GM19043 (cell line): ENCODE measurements around the gene CDHR2.
A peak's percentile ranks its signal among the peaks of the same experiment; 100 is the strongest.
"Not testable (repeated sequence)": the region's sequence is repeated elsewhere in the genome, so short reads cannot be mapped to it uniquely, and the experiment has no call there.

Source experiments
- ATAC-seq: cut with Tn5 transposase; IDR thresholded peaks from one replicate; pipeline ENCODE4 v1.9.1; 2021; ENCODE audit warnings: low read depth; ENCODE audit not compliant: unreplicated experiment

The CDHR2 gene

GRCh38 chr5:176541338-176542134 is 7.6 kb upstream of the CDHR2 start:
- ATAC-seq = peak; percentile 18

GRCh38 chr5:176542135-176542595 is 7.0 kb upstream of the CDHR2 start:
- ATAC-seq = no peak

GRCh38 chr5:176542596-176543427 is 6.3 kb upstream of the CDHR2 start:
- peak; percentile 27 for ATAC-seq

- peak; percentile 61 for ATAC-seq
Observed at GRCh38 chr5:176543428-176544182, 5.5 kb upstream of the CDHR2 start.

- no peak for ATAC-seq
Observed at GRCh38 chr5:176545388-176545736, 3.8 kb upstream of the CDHR2 start.

DNA sequence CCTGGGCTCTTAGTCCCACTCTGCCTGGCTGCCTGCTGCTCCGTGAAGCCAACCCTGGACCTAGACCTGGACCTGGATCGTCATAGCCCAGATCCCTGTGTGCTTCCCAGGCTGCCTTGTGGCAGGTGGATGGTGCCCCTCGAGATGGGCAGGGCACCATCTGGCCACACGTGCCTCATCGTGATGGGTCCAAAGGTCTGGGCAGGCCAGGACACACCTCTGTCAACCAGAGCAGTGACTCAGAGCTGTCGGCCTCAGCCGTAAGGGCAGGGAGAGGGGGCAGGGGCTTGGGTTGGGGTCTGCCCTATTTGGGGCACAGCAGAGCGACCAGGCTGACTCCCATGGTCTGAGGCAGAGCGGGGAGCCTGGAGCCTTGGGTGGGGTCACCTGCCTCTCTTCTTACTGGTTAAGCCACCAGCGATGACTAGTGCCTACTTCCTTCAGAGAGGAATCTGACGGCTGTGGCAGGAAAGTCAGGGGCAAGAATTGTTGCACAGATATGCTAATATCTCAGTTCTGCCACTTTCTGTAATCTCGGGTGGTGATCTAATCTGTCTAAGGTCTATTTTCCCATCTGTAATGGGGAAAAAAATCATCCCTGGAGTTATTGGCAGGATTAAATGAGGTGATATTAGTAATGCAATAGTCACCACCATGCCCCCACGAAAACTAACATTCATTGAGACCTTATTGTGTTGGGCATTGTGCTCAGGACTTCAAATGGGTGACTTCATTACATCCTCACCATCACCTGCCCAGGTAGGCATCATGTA is 3.2 kb upstream of the CDHR2 start:
- ATAC-seq = no peak

GRCh38 chr5:176547802-176548201 is 1.3 kb upstream of the CDHR2 start:
- ATAC-seq = no peak

DNA sequence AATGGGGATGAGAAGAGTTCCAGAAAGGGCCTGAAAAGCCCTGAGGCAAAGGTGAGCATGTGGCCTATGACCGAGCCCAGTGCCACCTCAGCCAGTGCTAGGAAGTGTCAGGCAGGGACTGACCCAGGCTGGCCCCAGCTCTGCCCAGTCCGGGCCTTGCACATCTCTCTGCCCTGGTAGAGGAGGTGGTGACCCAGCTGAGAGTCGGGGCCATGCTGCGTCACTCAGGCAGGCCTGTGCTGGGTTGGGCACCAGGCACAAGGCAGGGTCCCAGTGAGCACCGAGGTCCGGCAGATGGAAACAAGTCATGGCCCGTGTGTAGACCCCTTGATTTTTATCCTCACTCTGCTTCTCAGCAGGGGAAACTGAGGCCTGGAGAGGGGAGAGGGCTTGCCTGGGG is 729 bp downstream of the CDHR2 start:
- ATAC-seq = no peak

DNA sequence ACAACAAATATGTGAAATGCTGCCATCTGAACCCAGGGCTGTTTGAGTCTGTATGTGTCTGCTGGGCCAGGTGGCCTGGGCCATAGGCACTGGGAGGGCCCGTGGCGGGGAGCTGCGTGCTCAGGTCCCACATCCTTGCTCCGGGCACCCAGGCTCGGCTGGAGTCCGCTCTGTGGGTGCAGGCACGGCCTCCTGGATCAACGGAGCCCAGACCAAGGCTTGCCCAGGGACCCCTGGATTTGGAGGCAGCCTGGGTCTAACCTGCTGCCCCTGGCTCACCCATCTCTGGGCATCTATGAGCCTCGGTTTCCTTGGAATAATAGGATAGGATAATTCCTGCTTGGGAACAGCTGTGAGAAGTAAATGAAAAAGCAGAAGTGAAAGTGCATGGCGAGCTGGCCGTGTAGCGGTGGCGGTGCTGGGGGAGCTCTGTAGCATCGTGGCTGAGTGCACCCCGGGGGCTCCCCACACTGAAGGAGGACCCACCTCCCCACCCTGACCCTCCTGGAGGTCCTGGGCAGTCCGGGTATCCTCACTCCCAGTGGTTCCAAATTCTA is 1.2 kb downstream of the CDHR2 start:
- ATAC-seq = no peak

DNA sequence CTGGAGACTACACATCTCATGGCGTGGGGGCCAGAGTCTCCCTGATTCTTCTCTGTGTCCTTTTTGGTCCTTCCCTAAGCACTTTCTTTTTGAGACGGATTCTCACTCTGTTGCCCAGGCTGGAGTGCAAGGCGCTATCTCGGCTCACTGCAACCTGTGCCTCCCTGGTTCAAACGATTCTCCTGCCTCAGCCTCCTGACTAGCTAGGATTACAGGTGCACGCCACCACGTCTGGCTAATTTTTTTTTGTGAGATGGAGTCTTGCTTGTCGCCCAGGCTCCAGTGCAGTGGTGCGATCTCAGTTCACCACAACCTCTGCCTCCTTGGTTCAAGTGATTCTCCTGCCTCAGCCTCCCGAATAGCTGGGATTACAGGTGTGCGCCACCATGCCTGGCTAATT is 1.8 kb downstream of the CDHR2 start:
- ATAC-seq = not testable (repeated sequence)

- no peak for ATAC-seq
Observed at GRCh38 chr5:176552332-176552869, 3.3 kb downstream of the CDHR2 start.

DNA sequence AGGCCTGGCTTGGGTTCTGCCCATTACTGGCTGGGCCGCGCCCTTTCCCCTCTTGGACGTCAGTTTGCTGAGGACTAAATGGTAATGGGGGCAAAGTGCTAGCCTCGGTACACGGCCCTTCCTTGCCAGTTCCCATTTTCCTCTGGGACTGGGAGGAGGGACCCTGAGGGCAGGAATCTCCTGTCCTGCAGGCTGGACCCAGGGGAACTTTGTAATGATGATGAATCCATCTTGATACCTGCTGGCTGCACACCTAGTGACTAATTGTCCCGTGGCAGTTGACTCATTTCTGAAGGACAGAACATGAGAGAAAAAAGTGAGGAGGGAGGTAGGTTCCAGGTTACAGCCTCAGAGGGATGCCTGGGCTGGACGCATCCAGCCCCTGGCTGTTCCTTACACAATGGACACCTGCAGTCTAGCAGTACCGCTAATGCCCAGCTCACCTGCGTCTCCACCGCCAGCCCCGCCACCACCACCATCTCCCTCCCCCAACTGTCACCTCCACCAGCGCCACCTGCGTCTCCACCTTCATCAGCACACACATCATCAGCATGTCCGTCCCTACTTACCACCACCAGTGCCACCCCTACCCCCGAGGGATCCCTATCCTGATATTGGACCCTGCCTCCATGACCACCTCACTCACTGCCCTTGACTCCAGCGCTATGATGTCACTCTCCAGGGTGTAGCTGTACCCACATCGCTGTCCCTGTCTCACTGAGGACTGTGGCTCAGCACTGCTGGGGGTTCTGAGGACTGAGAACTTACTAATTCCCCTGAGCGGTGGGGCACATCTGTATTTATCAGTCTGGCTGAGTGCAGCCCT is 4.3 kb downstream of the CDHR2 start:
- ATAC-seq = no peak

- ATAC-seq = no peak
Observed at GRCh38 chr5:176557846-176558245, 8.7 kb downstream of the CDHR2 start.

DNA sequence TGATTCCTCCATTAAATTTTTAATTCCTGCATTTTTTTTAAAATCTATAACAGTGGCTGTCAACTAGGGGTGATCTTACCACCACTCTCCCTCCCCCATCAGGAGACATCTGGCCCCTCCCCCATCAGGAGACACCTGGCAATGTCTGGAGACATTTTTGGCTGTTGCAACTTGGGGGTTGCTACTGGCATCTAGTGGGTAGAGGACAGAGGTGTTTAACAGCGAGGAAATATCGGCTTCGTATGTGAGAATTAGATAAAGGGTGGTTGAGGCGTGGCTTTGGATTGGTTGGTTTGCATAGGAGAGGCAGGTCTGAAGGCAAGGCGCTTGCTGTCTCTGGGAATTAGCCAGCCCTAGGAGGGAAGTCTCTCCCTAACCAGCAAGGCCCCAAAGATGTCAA is 10.5 kb downstream of the CDHR2 start:
- ATAC-seq = no peak

DNA sequence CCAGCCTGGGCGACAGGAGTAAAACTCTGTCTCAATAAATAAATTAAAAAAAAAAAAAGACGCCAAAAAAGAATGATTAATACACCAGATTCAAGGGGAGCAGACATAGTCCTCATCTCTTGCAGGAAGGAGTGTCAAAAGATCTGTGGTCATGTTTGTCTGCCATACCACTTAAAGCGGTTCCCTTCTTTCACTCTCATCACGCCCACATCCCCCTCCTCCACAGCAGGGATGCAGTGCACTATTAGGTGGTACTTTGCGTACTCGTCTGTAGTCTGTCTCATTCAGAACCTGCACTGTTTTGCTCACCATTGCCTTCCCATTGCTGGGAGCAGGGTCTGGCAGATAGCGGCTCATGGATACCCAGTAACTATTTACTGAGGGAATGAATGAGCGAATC is 11.2 kb downstream of the CDHR2 start:
- ATAC-seq = no peak

DNA sequence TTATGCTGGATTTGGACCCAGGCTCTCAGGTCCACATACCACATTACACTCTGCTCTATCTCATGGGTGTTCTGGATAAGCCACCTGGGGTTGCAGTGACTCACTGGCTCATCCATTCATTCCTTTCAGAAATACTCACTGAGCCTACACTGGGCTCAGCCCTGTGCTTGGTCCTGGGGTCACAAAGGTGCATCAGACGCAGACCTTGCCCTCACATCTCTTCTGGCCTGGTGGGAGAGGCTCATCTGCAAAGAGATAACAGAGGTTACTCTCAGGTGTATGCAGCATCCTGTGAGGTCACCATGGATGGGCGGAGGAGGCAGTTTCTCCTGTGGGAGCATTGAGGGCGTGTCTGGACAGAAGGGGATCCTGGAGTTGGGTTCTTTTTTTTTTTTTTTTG is 12.1 kb downstream of the CDHR2 start:
- no peak for ATAC-seq

DNA sequence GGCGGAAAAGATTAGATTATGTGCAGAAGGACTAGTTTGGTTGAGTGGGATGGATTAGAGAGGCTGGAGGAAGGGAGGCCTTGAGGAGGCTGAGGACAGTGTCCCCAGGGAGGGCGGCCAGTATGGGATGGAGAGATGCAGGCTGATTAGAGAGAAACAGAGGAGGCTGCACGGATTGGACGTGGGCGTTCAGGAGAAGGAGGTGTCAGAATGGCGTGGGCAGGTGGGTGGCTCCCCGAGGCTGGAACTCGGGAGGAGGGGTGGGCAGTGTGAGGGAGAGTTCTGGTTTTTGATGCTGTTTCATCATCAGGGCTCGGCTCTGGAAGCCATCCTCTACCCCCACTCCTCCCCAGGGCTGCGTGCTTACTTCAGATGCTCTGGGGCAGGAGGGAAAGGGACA is 13.0 kb downstream of the CDHR2 start:
- ATAC-seq = no peak

DNA sequence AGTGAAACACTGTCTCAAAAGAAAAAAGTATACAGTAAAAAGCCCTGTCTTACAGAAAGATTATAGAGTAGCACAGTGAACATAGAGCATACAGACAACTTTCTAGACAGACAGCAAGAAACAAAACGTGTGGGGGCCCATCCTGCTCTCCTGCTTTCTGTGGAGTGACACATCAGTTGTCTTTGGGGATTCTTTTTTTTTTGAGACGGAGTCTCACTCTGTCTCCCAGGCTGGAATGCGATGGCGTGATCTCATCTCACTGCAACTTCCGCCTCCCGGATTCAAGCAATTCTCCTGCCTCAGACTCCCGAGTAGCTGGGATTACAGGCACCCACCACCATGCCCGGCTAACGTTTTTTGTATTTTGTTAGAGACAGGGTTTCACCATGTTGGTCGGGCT is 14.9 kb downstream of the CDHR2 start:
- ATAC-seq = no peak

GRCh38 chr5:176565760-176566288 is 16.7 kb downstream of the CDHR2 start:
- ATAC-seq = no peak
